GM23338 (cell line): ENCODE results near the gene ELAVL4.
A peak's percentile ranks its signal among the peaks of the same experiment; 100 is the strongest.

ENCODE experiments used
- CREB1 ChIP-seq: fragments of 250-450 bp; sonication (Bioruptor Pico); IDR thresholded peaks from 2 replicates; pipeline ENCODE4 v1.5.0; 2020; ENCODE audit warnings: low read depth, mild to moderate bottlenecking, moderate library complexity
- EZH2 ChIP-seq: fragments of 200-600 bp; sonication (generic); IDR thresholded peaks from one replicate; pipeline ENCODE4 v1.8.0; 2017; ENCODE audit warnings: antibody characterized with exemption, mild to moderate bottlenecking, low read depth; ENCODE audit not compliant: unreplicated experiment
- EZH2phosphoT487 ChIP-seq: fragments of 200-600 bp; sonication (generic); IDR thresholded peaks from one replicate; pipeline ENCODE4 v1.8.1; 2018; ENCODE audit warnings: antibody characterized with exemption; ENCODE audit not compliant: unreplicated experiment
- JUNB ChIP-seq: IDR thresholded peaks from one replicate; pipeline ENCODE4 v1.6.1; 2016; ENCODE audit warnings: antibody characterized with exemption; ENCODE audit not compliant: unreplicated experiment
- POLR2AphosphoS5 ChIP-seq: IDR thresholded peaks from 2 replicates; pipeline ENCODE4 v1.6.1; 2016; ENCODE audit warnings: antibody characterized with exemption, low read depth
- TF ChIP-seq, protein P1 (sequence below), 2 experiments: fragments of 200-600 bp in 1 of 2; sonication (generic) in 1 of 2; conservative IDR thresholded peaks; 2 replicates each; pipeline versions ENCODE4 v1.5.1 to v1.6.1; 2016 to 2017; ENCODE audit warnings: antibody characterized with exemption in 2 of 2, low read depth in 2 of 2, mild to moderate bottlenecking in 2 of 2, moderate library complexity in 1 of 2
- TF ChIP-seq, protein P2 (sequence below): IDR thresholded peaks from one replicate; pipeline ENCODE4 v1.6.1; 2018; ENCODE audit warnings: antibody characterized with exemption; ENCODE audit not compliant: unreplicated experiment

DNA sequence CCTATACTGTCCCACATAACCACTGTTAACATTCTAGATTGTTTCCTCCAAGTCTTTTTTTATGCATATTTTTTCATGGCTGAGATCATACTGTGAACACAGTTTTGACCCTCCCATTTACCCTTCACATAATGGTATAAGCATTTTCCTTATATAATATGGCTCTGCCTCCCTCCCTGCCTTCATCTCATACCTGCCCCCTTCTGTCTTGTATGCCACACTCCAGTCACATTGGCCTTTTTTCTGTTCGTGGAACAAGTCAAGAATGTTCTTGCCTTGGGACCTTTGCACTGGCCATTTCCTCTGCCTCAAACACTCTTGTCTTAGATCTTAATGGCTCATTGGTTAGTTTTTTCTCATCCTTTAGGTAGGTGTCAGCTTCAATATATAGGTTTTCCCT lies 24.3 kb upstream of the ELAVL4 start:
- TF ChIP-seq, protein P1, sequence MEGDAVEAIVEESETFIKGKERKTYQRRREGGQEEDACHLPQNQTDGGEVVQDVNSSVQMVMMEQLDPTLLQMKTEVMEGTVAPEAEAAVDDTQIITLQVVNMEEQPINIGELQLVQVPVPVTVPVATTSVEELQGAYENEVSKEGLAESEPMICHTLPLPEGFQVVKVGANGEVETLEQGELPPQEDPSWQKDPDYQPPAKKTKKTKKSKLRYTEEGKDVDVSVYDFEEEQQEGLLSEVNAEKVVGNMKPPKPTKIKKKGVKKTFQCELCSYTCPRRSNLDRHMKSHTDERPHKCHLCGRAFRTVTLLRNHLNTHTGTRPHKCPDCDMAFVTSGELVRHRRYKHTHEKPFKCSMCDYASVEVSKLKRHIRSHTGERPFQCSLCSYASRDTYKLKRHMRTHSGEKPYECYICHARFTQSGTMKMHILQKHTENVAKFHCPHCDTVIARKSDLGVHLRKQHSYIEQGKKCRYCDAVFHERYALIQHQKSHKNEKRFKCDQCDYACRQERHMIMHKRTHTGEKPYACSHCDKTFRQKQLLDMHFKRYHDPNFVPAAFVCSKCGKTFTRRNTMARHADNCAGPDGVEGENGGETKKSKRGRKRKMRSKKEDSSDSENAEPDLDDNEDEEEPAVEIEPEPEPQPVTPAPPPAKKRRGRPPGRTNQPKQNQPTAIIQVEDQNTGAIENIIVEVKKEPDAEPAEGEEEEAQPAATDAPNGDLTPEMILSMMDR (conservative IDR thresholded peaks at IDR 0.05; ENCODE audit: low read depth in 2 of 2) = peak; percentile 34 to 44
- TF ChIP-seq JUNB (no peak), CREB1 (no peak), POLR2AphosphoS5 (no peak), EZH2phosphoT487 (no peak), EZH2 (no peak)
- TF ChIP-seq, protein P2, sequence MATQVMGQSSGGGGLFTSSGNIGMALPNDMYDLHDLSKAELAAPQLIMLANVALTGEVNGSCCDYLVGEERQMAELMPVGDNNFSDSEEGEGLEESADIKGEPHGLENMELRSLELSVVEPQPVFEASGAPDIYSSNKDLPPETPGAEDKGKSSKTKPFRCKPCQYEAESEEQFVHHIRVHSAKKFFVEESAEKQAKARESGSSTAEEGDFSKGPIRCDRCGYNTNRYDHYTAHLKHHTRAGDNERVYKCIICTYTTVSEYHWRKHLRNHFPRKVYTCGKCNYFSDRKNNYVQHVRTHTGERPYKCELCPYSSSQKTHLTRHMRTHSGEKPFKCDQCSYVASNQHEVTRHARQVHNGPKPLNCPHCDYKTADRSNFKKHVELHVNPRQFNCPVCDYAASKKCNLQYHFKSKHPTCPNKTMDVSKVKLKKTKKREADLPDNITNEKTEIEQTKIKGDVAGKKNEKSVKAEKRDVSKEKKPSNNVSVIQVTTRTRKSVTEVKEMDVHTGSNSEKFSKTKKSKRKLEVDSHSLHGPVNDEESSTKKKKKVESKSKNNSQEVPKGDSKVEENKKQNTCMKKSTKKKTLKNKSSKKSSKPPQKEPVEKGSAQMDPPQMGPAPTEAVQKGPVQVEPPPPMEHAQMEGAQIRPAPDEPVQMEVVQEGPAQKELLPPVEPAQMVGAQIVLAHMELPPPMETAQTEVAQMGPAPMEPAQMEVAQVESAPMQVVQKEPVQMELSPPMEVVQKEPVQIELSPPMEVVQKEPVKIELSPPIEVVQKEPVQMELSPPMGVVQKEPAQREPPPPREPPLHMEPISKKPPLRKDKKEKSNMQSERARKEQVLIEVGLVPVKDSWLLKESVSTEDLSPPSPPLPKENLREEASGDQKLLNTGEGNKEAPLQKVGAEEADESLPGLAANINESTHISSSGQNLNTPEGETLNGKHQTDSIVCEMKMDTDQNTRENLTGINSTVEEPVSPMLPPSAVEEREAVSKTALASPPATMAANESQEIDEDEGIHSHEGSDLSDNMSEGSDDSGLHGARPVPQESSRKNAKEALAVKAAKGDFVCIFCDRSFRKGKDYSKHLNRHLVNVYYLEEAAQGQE = no peak
